C4-2B (cell line): Measurements from ENCODE around the gene LTBP2.

Experiments
- H3K27ac ChIP-seq: fragments of 450-650 bp; 2 replicates; pipeline ENCODE4 v1.5.1; 2017
- CTCF ChIP-seq: fragments of 450-650 bp; conservative IDR thresholded peaks from 2 replicates; pipeline ENCODE4 v1.5.1; 2017; ENCODE audit warnings: mild to moderate bottlenecking
- ZFX ChIP-seq: fragments of 450-650 bp; IDR thresholded peaks from 2 replicates; pipeline ENCODE4 v1.6.1; 2017

Gene LTBP2

DNA sequence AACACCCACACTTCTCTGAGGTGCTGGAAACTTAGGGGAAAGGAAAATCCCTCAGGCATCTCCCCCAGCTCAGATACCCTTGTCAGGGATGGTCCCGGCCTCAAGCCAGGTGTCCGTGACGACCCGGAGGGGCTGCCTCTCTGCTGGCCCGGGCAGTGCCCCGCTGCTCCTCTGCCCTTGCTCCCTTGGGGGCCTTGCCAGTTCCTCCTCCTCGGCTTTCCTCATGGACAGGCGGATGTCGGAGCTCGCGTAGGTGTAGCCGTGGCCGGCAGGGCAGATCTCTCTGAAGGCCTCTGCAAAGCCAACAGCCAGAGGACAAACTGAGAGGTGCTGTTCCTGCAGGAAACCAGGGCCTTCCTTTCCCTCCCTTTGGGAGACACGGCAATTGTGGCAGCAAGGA lies 83.6 kb downstream of the LTBP2 start:
- TF ChIP-seq ZFX: no peak
- no peak for TF ChIP-seq CTCF
- no peak overlapping the region for H3K27ac ChIP-seq

GRCh38 chr14:74527736-74528280 lies 84.2 kb downstream of the LTBP2 start:
- TF ChIP-seq ZFX (no peak), CTCF (no peak)
- H3K27ac ChIP-seq: no peak overlapping the region

- TF ChIP-seq ZFX (no peak), CTCF (no peak)
- H3K27ac ChIP-seq: no peak overlapping the region
Measured at GRCh38 chr14:74526854-74527585, 85.0 kb downstream of the LTBP2 start.

DNA sequence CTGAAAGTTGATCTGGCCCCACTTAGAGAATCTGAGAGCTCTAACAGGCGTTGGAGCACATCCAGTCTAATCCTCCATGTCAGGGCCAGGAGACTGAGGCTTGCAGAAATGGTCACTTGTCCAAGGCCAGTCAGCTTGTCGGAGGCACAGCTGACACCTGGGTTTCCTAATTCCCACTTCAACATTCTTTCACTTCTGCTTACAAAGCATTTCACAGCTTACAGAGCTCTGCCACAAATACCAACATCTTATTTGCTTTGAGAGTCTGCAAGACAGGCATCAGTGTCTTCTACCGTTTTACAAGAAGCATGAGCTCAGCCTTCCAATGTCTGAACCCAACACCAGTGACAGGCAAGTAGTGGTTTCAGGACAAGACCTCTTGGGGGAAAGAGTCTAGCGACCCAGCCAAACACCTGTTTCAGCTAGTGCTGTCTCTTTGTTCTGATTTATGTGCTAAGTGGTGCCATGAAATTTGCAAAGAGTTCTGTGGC lies 86.6 kb downstream of the LTBP2 start:
- H3K27ac ChIP-seq: no peak overlapping the region

GRCh38 chr14:74524812-74525135 lies 87.3 kb downstream of the LTBP2 start:
- TF ChIP-seq CTCF (no peak), ZFX (no peak)
- H3K27ac ChIP-seq: no peak overlapping the region

More for the DNA sequence above, 86.6 kb downstream of the LTBP2 start:
- TF ChIP-seq ZFX (no peak), CTCF (no peak)

GRCh38 chr14:74524076-74524811 lies 87.8 kb downstream of the LTBP2 start:
- no peak overlapping the region for H3K27ac ChIP-seq
- TF ChIP-seq CTCF (no peak), ZFX (no peak)

DNA sequence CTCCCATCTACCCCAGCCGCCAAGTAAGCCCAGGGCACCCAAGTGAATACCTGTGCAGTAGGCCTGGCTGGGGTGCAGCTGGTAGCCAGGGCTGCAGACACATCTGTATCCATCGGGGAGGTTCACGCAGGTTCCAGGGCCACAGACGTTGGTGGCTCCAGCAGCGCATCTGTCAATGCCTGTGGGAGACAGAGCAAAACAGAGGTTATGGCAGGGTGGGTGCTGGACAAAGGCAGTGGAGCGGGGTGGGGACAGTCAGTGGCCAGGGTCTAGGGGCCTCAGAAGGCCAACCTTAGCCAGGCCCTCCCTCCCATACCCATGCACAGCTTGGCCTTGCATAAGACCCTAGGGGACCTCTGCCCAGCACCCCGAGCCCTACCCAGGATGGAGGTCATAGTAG lies 89.3 kb downstream of the LTBP2 start:
- TF ChIP-seq CTCF (no peak), ZFX (no peak)
- no peak overlapping the region for H3K27ac ChIP-seq
